ENCODE results near the gene WASL.
"Not testable (repeated sequence)": the region's sequence is repeated elsewhere in the genome, so short reads cannot be mapped to it uniquely, and the experiment has no call there.

WASL gene

GRCh38 chr7:123658023-123658422 is 90.8 kb downstream of the WASL start:
- no peak for DNase-seq (ENCODE audit: low read depth)

DNA sequence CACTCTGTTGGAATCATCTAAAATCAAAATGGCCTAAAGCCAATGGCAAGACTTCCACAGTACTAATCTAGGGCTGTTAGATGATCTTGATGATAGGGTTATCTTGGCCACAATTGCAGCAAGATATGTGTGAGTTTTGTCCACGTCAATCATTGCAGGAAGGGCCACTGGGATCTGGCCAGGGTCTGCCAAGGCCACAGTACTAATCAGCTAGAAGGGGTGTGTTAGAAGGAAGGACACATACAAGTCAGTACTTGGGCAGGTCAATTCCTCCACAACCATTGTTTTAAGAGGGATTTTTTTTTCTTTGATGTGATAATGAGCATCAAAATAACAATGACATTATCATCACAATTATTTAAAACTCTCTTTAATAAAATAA is 91.5 kb downstream of the WASL start:
- DNase-seq (ENCODE audit: low read depth) = no peak

GRCh38 chr7:123656544-123657303 is 92.1 kb downstream of the WASL start:
- DNase-seq (ENCODE audit: low read depth) = no peak

- no peak for DNase-seq (ENCODE audit: low read depth)
Observed at GRCh38 chr7:123655614-123656013, 93.2 kb downstream of the WASL start, which contains the start of gene LMOD2. TSS of gene LMOD2 (plus strand) at chr7:123655866. CDS start at chr7:123655964, 98 bp downstream.

DNA sequence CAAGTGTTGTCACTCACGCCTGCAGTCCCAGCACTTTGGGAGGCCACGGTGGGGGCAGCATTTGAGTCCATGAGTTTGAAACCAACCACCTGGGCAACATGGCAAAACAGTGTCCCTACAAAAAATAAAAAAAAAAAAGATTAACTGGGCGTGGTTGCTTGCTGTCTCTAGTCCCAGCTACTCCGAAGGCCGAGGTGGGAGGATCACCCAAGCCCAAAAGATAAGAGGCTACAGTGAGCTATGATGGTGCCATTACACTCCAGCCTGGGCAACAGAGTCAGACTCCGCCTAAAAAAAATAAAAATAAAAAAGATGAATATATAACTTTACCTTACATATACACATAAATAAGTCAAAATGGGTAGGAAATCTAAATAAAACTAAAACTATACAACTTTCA is 95.6 kb downstream of the WASL start:
- no peak for DNase-seq (ENCODE audit: low read depth)

DNA sequence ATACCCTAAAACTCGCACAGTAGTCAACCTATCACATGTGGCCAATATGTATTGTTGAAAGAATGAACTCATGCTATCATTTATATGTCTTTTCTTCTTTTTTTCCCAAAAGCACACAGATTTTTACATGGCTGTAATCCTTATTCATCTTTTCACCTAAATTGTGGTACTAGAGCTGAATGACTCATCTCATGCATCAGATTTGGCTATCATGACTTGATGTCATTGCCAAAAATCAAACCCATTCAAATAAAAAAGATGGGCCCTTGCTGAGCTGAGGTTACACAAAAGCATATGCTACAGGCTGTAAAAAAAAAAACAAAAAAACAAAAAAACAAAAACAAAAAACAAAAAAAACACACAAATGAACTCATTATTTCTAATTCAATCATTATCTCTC is 96.4 kb downstream of the WASL start:
- DNase-seq (ENCODE audit: low read depth) = no peak

- DNase-seq (ENCODE audit: low read depth) = no peak
Observed at GRCh38 chr7:123650595-123650994, 98.2 kb downstream of the WASL start.

GRCh38 chr7:123649964-123650363 is 98.8 kb downstream of the WASL start:
- no peak for DNase-seq (ENCODE audit: low read depth)

DNA sequence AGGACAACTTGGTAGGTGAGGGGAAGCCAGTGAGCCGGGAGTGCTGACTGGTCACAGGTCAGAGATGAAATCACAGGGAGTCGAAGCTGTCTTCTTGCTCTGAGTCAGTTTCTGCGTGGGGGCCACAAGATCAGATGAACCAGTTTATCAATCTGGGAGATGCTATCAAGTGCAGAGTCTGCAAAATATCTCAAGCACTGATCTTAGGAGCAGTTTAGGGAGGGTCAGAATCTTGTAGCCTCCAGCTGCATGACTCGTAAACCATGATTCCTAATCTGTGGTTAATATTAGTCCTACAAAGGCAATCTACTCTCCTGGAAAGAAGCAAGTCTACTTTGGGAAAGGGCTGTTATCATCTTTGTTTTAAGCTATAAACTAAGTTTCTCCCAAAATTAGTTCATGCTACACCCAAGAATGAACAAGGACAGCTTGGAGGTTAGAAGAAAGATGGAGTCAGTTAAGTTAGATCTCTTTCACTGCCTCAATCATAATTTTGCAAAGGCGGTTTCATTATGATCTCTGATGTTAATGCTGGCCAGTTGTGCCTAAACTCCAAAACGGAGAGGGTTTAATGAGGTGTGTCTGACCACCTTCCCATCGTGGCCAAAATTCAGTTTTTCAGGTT is 101.6 kb downstream of the WASL start:
- DNase-seq (ENCODE audit: low read depth) = no peak

- no peak for DNase-seq (ENCODE audit: low read depth)
Observed at GRCh38 chr7:123645516-123645915, 103.3 kb downstream of the WASL start.

- peak; percentile 55 for DNase-seq (ENCODE audit: low read depth)
Observed at GRCh38 chr7:123643495-123644441, 105.0 kb downstream of the WASL start.

GRCh38 chr7:123641901-123642300 is 106.9 kb downstream of the WASL start:
- no peak for DNase-seq (ENCODE audit: low read depth)

DNA sequence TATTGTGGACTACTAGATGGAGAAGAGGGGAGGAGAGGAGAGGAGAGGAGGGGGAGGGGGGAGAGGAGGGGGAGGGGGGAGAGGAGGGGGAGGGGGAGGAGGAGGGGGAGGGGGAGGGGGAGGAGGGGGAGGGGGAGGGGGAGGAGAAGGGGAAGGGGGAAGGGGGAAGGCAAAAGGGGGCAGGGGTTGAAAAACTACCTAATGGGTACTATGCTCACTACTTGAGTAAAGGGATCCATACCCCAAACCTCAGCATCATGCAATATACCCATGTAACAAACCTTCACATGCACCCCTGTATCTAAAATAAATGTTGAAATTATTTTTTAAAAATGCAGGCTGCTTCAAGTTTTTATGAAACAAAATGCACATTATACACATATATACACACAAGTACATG is 108.2 kb downstream of the WASL start:
- DNase-seq (ENCODE audit: low read depth) = no peak

GRCh38 chr7:123639631-123640030 is 109.2 kb downstream of the WASL start:
- DNase-seq (ENCODE audit: low read depth) = no peak

- no peak for DNase-seq (ENCODE audit: low read depth)
Observed at GRCh38 chr7:123637878-123638277, 110.9 kb downstream of the WASL start.

DNA sequence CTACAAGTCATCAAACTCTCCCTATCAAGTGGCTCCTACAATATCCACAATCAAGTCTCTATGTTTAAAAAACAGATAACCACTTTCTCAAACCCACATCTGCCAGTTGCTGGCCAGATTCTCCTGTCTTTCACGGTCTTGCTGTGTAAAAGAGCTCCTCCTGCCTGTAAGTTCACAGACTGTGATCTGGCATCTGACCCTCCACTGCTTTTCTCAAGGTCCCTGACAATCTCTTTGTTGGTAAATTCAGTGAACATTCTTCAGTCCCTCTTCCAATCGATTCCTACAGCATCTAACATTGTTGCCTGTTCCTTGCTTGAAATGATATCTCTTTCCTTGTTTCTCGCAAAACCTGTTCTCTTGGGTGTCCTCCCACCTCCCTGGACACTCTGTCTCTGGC is 111.6 kb downstream of the WASL start:
- DNase-seq (ENCODE audit: low read depth) = no peak

- DNase-seq (ENCODE audit: low read depth) = peak; percentile 49
Observed at GRCh38 chr7:123635551-123636359, 113.0 kb downstream of the WASL start.

GRCh38 chr7:123634011-123634573 is 114.7 kb downstream of the WASL start:
- not testable (repeated sequence) for DNase-seq (ENCODE audit: low read depth)

- peak; percentile 72 for DNase-seq (ENCODE audit: low read depth)
Observed at GRCh38 chr7:123633553-123633952, 115.2 kb downstream of the WASL start.

DNA sequence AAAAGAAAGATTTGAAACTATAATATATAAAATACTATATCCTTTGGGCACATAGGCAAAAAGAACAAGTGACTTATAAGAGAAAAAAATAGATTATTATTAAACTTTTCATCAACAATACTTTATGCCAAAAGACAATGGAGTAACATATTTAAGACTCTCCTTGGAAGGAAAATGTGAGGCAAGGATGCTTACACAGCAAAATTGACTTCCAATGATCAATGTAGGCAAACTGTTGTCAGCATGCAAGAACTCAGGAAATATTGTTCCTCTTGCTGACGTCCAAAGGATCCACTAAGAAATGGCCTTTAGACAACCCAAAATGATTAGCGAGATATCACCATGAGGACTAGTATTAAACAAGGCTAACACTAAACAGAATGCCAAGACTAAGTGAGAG is 116.0 kb downstream of the WASL start:
- no peak for DNase-seq (ENCODE audit: low read depth)
